ENCODE measurements around the gene PCDHGA10. TPM values are rescaled to one million over a fixed set of nuclear protein-coding genes. Genes with fewer than 3 reads are reported as not detected.
A peak's percentile ranks its signal among the peaks of the same experiment; 100 is the strongest.
"Not testable (repeated sequence)": the region's sequence is repeated elsewhere in the genome, so short reads cannot be mapped to it uniquely, and the experiment has no call there.

PCDHGA10 gene
- polyA plus RNA-seq, 1 experiment = 9.2 TPM

DNA sequence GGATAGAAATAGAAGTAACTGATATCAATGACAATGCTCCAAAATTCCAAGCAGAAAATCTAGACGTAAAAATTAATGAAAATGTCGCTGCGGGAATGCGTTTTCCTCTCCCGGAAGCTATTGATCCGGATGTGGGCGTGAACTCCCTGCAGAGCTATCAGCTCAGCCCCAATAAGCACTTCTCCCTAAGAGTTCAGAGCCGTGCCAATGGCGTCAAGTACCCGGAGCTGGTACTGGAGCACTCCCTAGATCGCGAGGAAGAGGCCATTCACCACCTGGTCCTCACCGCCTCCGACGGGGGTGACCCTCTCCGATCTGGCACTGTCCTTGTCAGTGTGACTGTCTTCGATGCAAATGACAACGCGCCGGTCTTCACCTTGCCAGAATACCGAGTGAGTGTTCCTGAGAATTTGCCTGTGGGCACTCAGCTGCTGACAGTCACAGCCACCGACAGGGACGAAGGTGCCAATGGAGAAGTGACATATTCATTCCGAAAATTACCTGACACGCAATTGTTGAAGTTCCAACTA is 818 bp downstream of the PCDHGA10 start:
- TF ChIP-seq, protein P1, sequence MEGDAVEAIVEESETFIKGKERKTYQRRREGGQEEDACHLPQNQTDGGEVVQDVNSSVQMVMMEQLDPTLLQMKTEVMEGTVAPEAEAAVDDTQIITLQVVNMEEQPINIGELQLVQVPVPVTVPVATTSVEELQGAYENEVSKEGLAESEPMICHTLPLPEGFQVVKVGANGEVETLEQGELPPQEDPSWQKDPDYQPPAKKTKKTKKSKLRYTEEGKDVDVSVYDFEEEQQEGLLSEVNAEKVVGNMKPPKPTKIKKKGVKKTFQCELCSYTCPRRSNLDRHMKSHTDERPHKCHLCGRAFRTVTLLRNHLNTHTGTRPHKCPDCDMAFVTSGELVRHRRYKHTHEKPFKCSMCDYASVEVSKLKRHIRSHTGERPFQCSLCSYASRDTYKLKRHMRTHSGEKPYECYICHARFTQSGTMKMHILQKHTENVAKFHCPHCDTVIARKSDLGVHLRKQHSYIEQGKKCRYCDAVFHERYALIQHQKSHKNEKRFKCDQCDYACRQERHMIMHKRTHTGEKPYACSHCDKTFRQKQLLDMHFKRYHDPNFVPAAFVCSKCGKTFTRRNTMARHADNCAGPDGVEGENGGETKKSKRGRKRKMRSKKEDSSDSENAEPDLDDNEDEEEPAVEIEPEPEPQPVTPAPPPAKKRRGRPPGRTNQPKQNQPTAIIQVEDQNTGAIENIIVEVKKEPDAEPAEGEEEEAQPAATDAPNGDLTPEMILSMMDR (IDR thresholded peaks at IDR 0.05; ENCODE audit: low read depth, low read length) = no peak
- Histone ChIP-seq H3K27me3 (ENCODE audit: control insufficient read depth, insufficient read depth, low read length) (no peaks in the 10 kb centered on the region), H3K27ac (ENCODE audit: low read depth, low read length) (no peak overlapping the region), H3K9me3 (ENCODE audit: control insufficient read depth, insufficient read depth, low read length) (peaks cover 62% of the 10 kb centered on the region), H3K4me3 (ENCODE audit: low read depth, low read length) (peak overlapping the region; percentile 58)
- POLR2A ChIA-PET = interaction anchor here (0.9 to 1.8 kb wide), 3 partner anchors 111 to 151 kb away, joined by 3 to 5 read pairs (median 4); no protein-coding TSS in a partner anchor
- CTCF ChIA-PET = interaction anchor here (0.7 to 5.0 kb wide), 23 partner anchors 11 to 155 kb away, joined by 3 to 178 read pairs (median 4); partner anchors contain the start of genes PCDHGA12, PCDHGA9, PCDHGB1 and PCDHGB3
- no peak for DNase-seq (ENCODE audit: low read depth, low spot score)

- H3K4me3 ChIP-seq (ENCODE audit: low read depth, low read length); H3K27ac ChIP-seq (ENCODE audit: low read depth, low read length); POLR2A ChIA-PET; H3K27me3 ChIP-seq (ENCODE audit: control insufficient read depth, insufficient read depth, low read length); DNase-seq (ENCODE audit: low read depth, low spot score): not testable (repeated sequence)
- CTCF ChIA-PET = interaction anchor here (0.9 to 5.0 kb wide), 6 partner anchors 15 to 149 kb away, joined by 3 to 178 read pairs (median 20); partner anchors contain the start of genes PCDHGA12 and PCDHGB3
- H3K9me3 ChIP-seq (ENCODE audit: control insufficient read depth, insufficient read depth, low read length) = peaks cover 63% of the 10 kb centered on the region
Observed at GRCh38 chr5:141414548-141415274, 1.9 kb downstream of the PCDHGA10 start.

DNA sequence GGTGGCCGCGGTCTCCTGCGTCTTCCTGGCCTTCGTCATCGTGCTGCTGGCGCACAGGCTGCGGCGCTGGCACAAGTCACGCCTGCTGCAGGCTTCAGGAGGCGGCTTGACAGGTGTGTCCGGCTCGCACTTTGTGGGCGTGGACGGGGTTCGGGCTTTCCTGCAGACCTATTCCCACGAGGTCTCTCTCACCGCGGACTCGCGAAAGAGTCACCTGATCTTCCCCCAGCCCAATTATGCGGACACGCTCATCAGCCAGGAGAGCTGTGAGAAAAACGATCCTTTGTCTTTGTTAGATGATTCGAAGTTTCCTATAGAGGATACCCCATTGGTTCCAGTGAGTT is 2.5 kb downstream of the PCDHGA10 start:
- CTCF ChIA-PET = interaction anchor here (4.8 to 7.6 kb wide), 2 partner anchors 143 to 148 kb away, joined by 106 to 107 read pairs; no protein-coding TSS in a partner anchor

GRCh38 chr5:141417494-141418172 is 4.8 kb downstream of the PCDHGA10 start, which contains the start of gene PCDHGB7:
Gene PCDHGB7, plus strand, starts transcription at chr5:141417677. Its CDS starts 183 bp downstream, at chr5:141417860.
- TF ChIP-seq, protein P1 (IDR thresholded peaks at IDR 0.05; ENCODE audit: low read depth, low read length) = peak; percentile 78
- ChIA-PET CTCF (interaction anchor here (0.5 to 7.6 kb wide), 21 partner anchors 10 to 149 kb away, joined by 3 to 107 read pairs (median 4); partner anchors contain the start of genes PCDHGA1, PCDHGA4, PCDHGA9 and PCDHGB5), POLR2A (interaction anchor here (0.6 kb wide), 1 partner anchor 140 kb away, joined by 3 read pairs; no protein-coding TSS in a partner anchor)
- Histone ChIP-seq H3K27ac (ENCODE audit: low read depth, low read length) (peak within 1 kb of the TSS; percentile 65), H3K9me3 (ENCODE audit: control insufficient read depth, insufficient read depth, low read length) (peaks cover 73% of the 10 kb centered on the region), H3K4me3 (ENCODE audit: low read depth, low read length) (peak within 1 kb of the TSS; percentile 57)
- H3K27me3 ChIP-seq (ENCODE audit: control insufficient read depth, insufficient read depth, low read length) = not testable (repeated sequence)
- DNase-seq (ENCODE audit: low read depth, low spot score) = peak; percentile 55

More for the DNA sequence above, 2.5 kb downstream of the PCDHGA10 start:
- DNase-seq (ENCODE audit: low read depth, low spot score); H3K27ac ChIP-seq (ENCODE audit: low read depth, low read length); H3K4me3 ChIP-seq (ENCODE audit: low read depth, low read length); POLR2A ChIA-PET; H3K27me3 ChIP-seq (ENCODE audit: control insufficient read depth, insufficient read depth, low read length): not testable (repeated sequence)
- H3K9me3 ChIP-seq (ENCODE audit: control insufficient read depth, insufficient read depth, low read length) = peaks cover 61% of the 10 kb centered on the region

GRCh38 chr5:141419074-141419880 is 6.5 kb downstream of the PCDHGA10 start:
- Histone ChIP-seq H3K27me3 (ENCODE audit: control insufficient read depth, insufficient read depth, low read length) (no peaks in the 10 kb centered on the region), H3K27ac (ENCODE audit: low read depth, low read length) (no peak overlapping the region), H3K4me3 (ENCODE audit: low read depth, low read length) (no peak overlapping the region), H3K9me3 (ENCODE audit: control insufficient read depth, insufficient read depth, low read length) (peaks cover 69% of the 10 kb centered on the region)
- TF ChIP-seq, protein P1 (IDR thresholded peaks at IDR 0.05; ENCODE audit: low read depth, low read length) = no peak
- CTCF ChIA-PET = interaction anchor here (0.6 to 7.6 kb wide), 3 partner anchors 19 to 144 kb away, joined by 3 to 107 read pairs (median 106); no protein-coding TSS in a partner anchor
- POLR2A ChIA-PET = interaction anchor here (0.6 kb wide), 1 partner anchor 99 kb away, joined by 4 read pairs; no protein-coding TSS in a partner anchor
- DNase-seq (ENCODE audit: low read depth, low spot score) = no peak
